GM12878 (cell line): ENCODE measurements around the gene FALEC. TPM values are rescaled to one million over a fixed set of nuclear protein-coding genes. Genes with fewer than 3 reads are reported as not detected.

Source experiments
- ATAC-seq: fragments of 200-7000 bp; cut with Tn5 transposase; 3 replicates; pipeline ENCODE4 v1.9.1; 2020; ENCODE audit warnings: mild to moderate bottlenecking, moderate library complexity
- BruUV-seq: library from RNA; stranded (reverse); fragments of 400-500 nt; replicated peaks from 2 replicates; lab custom pipeline; 2021; lab: Mats Ljungman, UMichigan
- CTCF ChIA-PET: fragments of 300-600 bp; sonication (Branson Sonifier 250); formaldehyde crosslinking; extraction: SDS; loops from one replicate; lab custom pipeline; 2021; ENCODE audit warnings: inconsistent platforms; lab: Yijun Ruan, JAX
- POLR2A ChIA-PET: fragments of 350-600 bp; formaldehyde crosslinking; extraction: SDS; loops from one replicate; lab custom pipeline; 2021; ENCODE audit warnings: inconsistent platforms; lab: Charles Lee
- RAD21 ChIA-PET: fragments of 300-600 bp; sonication (Branson Sonifier 250); formaldehyde crosslinking; loops from one replicate; lab custom pipeline; 2023; ENCODE audit warnings: antibody characterized with exemption; ENCODE audit not compliant: unreplicated experiment; lab: Charles Lee
- SMC1A ChIA-PET: fragments of 300-600 bp; sonication (Branson Sonifier 250); formaldehyde crosslinking; loops from one replicate; lab custom pipeline; 2023; ENCODE audit not compliant: unreplicated experiment, uncharacterized antibody; lab: Charles Lee
- DNase-seq: peaks from one replicate; pipeline ENCODE4 v3.0.0-alpha.2; 2011; ENCODE audit warnings: low read depth, low spot score
- FAIRE-seq: peaks from 3 replicates; lab custom pipeline; 2011; peaks lifted over from hg19 to GRCh38; lab: Jason Lieb, UNC
- H2AFZ ChIP-seq: 2 replicates; pipeline ENCODE4 v1.6.0; 2011; ENCODE audit warnings: low read depth, low read length, control low read depth; ENCODE audit not compliant: control insufficient read depth
- H3K27ac ChIP-seq: 2 replicates; pipeline ENCODE4 v1.5.1; 2011; ENCODE audit warnings: control low read depth; ENCODE audit not compliant: control insufficient read depth, insufficient read depth
- H3K27me3 ChIP-seq, 2 experiments: replicated peaks in 1 of 2; 2 replicates each; pipeline versions ENCODE4 v1.6.0 to v1.6.1; 2011; ENCODE audit warnings: low read length in 1 of 2; ENCODE audit not compliant: control insufficient read depth in 2 of 2, insufficient read depth in 2 of 2
- H3K36me3 ChIP-seq, 2 experiments: 2 replicates each; pipeline ENCODE4 v1.5.1; 2011; ENCODE audit warnings: low read length in 1 of 2; ENCODE audit not compliant: control insufficient read depth in 2 of 2, insufficient read depth in 2 of 2
- H3K4me1 ChIP-seq: 2 replicates; pipeline ENCODE4 v1.6.1; 2011; ENCODE audit warnings: mild to moderate bottlenecking, low read length, moderate library complexity, mixed read lengths; ENCODE audit not compliant: control insufficient read depth, insufficient read depth
- H3K4me2 ChIP-seq: 2 replicates; pipeline ENCODE4 v1.6.0; 2011; ENCODE audit warnings: control low read depth; ENCODE audit not compliant: control insufficient read depth, insufficient read depth
- H3K4me3 ChIP-seq: fragments of 200-600 bp; sonication (generic); 2 replicates; pipeline ENCODE4 v1.5.1; 2016
- H3K79me2 ChIP-seq: 2 replicates; pipeline ENCODE4 v1.6.0; 2011; ENCODE audit warnings: low read length; ENCODE audit not compliant: control insufficient read depth, insufficient read depth
- H3K9ac ChIP-seq: 2 replicates; pipeline ENCODE4 v1.8.0; 2011; ENCODE audit warnings: low read length, control low read depth, mixed read lengths; ENCODE audit not compliant: control insufficient read depth, insufficient read depth
- H3K9me3 ChIP-seq: replicated peaks from 3 replicates; pipeline ENCODE4 v1.5.1; 2011; ENCODE audit warnings: mild to moderate bottlenecking, low read length; ENCODE audit not compliant: control insufficient read depth, insufficient read depth
- H4K20me1 ChIP-seq: 2 replicates; pipeline ENCODE4 v1.6.0; 2011; ENCODE audit not compliant: control insufficient read depth, insufficient read depth
- CREB1 ChIP-seq: IDR thresholded peaks from 2 replicates; pipeline ENCODE4 v1.6.1; 2012; ENCODE audit warnings: low read depth, mild to moderate bottlenecking, inconsistent platforms
- CUX1 ChIP-seq: IDR thresholded peaks from 2 replicates; pipeline ENCODE4 v1.6.1; 2012; ENCODE audit warnings: improper control_type of control experiment, low read depth, low read length; ENCODE audit not compliant: insufficient replicate concordance
- DPF2 ChIP-seq: fragments of 450-650 bp; IDR thresholded peaks from 2 replicates; pipeline ENCODE4 v1.6.1; 2017; ENCODE audit warnings: mild to moderate bottlenecking
- MYB ChIP-seq: fragments of 150-350 bp; IDR thresholded peaks from 2 replicates; pipeline ENCODE4 v1.6.1; 2014; ENCODE audit warnings: mild to moderate bottlenecking, low read depth, low read length, borderline replicate concordance
- NFYA ChIP-seq: IDR thresholded peaks from 2 replicates; pipeline ENCODE4 v1.6.1; 2011; ENCODE audit warnings: low read depth, mild to moderate bottlenecking, low read length, improper control_type of control experiment, borderline replicate concordance
- PAX5 ChIP-seq: IDR thresholded peaks from 2 replicates; pipeline ENCODE4 v1.6.1; 2011; ENCODE audit warnings: low read depth, low read length, borderline replicate concordance
- SIN3A ChIP-seq: IDR thresholded peaks from 2 replicates; pipeline ENCODE4 v1.6.1; 2012; ENCODE audit warnings: low read depth, low read length, improper control_type of control experiment
- SREBF1 ChIP-seq: IDR thresholded peaks from 2 replicates; pipeline ENCODE4 v1.6.1; 2012; ENCODE audit warnings: mild to moderate bottlenecking, low read length
- ZBTB11 ChIP-seq: fragments of 450-650 bp; formaldehyde crosslinking; IDR thresholded peaks from 2 replicates; pipeline ENCODE4 v1.5.0; 2022; ENCODE audit warnings: mild to moderate bottlenecking, missing genetic modification characterization
- ZNF592 ChIP-seq: fragments of 450-650 bp; IDR thresholded peaks from 2 replicates; pipeline ENCODE4 v1.6.1; 2017; ENCODE audit warnings: mild to moderate bottlenecking, moderate library complexity
- WGBS: methylation state at CpG from one replicate; pipeline ENCODE4 v1.1.6; 2016; ENCODE audit warnings: low lambda C conversion rate; ENCODE audit not compliant: insufficient replicate concordance, insufficient coverage; ENCODE audit errors: missing lambda C conversion rate; 5-methylcytosine and 5-hydroxymethylcytosine counted together
- in situ Hi-C: fragments of 300-500 bp; cut with MboI; formaldehyde crosslinking; loops from 9 replicates; pipeline ENCODE4 v1.14.3; 2018; ENCODE audit warnings: mixed read lengths
- intact Hi-C: fragments of 100-400 bp; cut with micrococcal nuclease; formaldehyde crosslinking; loops from one replicate; pipeline ENCODE4 v1.14.2; 2022; ENCODE audit not compliant: unreplicated experiment
- polyA plus RNA-seq, 11 experiments: library from polyadenylated mRNA; depleted of rRNA in 4 of 11; unstranded in 6 of 11; stranded (reverse) in 5 of 11; fragments of >200 nt; fragmentation: Nextera tagmentation in 4 of 11; fragmentation: Illumina TruSeq in 1 of 11; extraction: Ambion mirVana in 4 of 11; extraction: Trizol in 1 of 11; gene quantifications; 1 replicate in 1 of 11; 2 replicates in 10 of 11; pipeline versions ENCODE4 v1.2.1 to v1.2.3, GENCODE V29; 2011 to 2016; ENCODE audit warnings: inconsistent platforms in 2 of 11, missing spikeins in 2 of 11, low read depth in 1 of 11
- total RNA-seq, 4 experiments: library from RNA; depleted of rRNA in 3 of 4; stranded (reverse); fragments of >200 nt in 3 of 4; fragmentation: Illumina TruSeq in 1 of 4; extraction: Trizol in 1 of 4; gene quantifications; 2 replicates each; pipeline versions ENCODE4 v1.2.1 to v1.2.3, GENCODE V29; 2013 to 2021

FALEC gene
- total and polyA plus RNA-seq, 10 of the 15 experiments (the other 5 are each of a cell fraction or from before 2014, with no cell fraction given), result 0.21 to 0.71 (median 0.32) TPM; not detected in 3

GRCh38 chr1:150532860-150533259 lies 17.3 kb downstream of the FALEC start:
- Histone ChIP-seq H3K9ac (no peak overlapping the region), H2AFZ (no peak overlapping the region), H3K27me3 (no peaks in the 10 kb centered on the region), H3K36me3 (no peaks in the 10 kb centered on the region), H3K27ac (no peak overlapping the region), H3K4me1 (no peaks in the 10 kb centered on the region; the same call in 1 of the 2 replicates), H3K79me2 (no peaks in the 10 kb centered on the region), H3K4me3 (no peak overlapping the region), H4K20me1 (no peaks in the 10 kb centered on the region), H3K4me2 (no peak overlapping the region), H3K9me3 (no peaks in the 10 kb centered on the region)
- no TSS peak for BruUV-seq
- 20% methylated on average over 5 of the region's 5 CpGs for WGBS
- POLR2A ChIA-PET, result interaction anchor here (0.6 to 0.8 kb wide), 3 partner anchors 92 to 202 kb away, joined by 3 read pairs; no protein-coding TSS in a partner anchor
- ATAC-seq, result no peak
- DNase-seq, result no peak
- in situ Hi-C loops, result no loop called here
- SMC1A ChIA-PET, result interaction anchor here (0.7 to 5.9 kb wide), 5 partner anchors 17 to 277 kb away, joined by 3 to 26 read pairs (median 7); partner anchors contain the start of gene FALEC
- RAD21 ChIA-PET, result interaction anchor here (0.7 to 2.7 kb wide), 5 partner anchors 15 to 67 kb away, joined by 3 to 8 read pairs (median 4); partner anchors contain the start of gene FALEC
- CTCF ChIA-PET, result interaction anchor here (0.6 to 3.0 kb wide), 27 partner anchors 9 to 462 kb away, joined by 3 to 36 read pairs (median 4); partner anchors contain the start of gene FALEC
- intact Hi-C loops, result loop anchor here (1.0 to 5.0 kb wide), 2 partner anchors 69 to 276 kb away; partner anchors contain the start of gene CA14
- FAIRE-seq, result no peak
- TF ChIP-seq SIN3A (no peak), SREBF1 (no peak), ZNF592 (no peak), NFYA (no peak), PAX5 (no peak), CREB1 (no peak), CUX1 (no peak), ZBTB11 (CRISPR knock-in tag) (no peak), DPF2 (no peak), MYB (no peak)
